GM23338 (cell line): ENCODE results near the gene RALGPS1. TPM values are rescaled to one million over a fixed set of nuclear protein-coding genes. Genes with fewer than 3 reads are reported as not detected.

Experiments used
- polyA plus RNA-seq: library from polyadenylated mRNA; unstranded; fragments of >200 nt; fragmentation: Nextera tagmentation; extraction: Ambion mirVana; gene quantifications from 2 replicates; pipeline ENCODE4 v1.2.1, GENCODE V29; 2016
- total RNA-seq: library from RNA; depleted of rRNA; stranded (reverse); fragments of >200 nt; shearing (Covaris generic); gene quantifications from 2 replicates; pipeline ENCODE4 v1.2.3, GENCODE V29; 2014; rRNA removed

The RALGPS1 gene
- total and polyA plus RNA-seq, 2 experiments from 2014 or later, result 18.2 to 57.1 TPM

Other genes with a start within 250 kb of the RALGPS1 start
- 11.8 and 12.7 TPM in 2 replicates for gene ZBTB43, start 109.7 kb upstream of the RALGPS1 start, total RNA-seq
- 8.8 and 9.7 TPM in 2 replicates for gene ZBTB43, start 109.7 kb upstream of the RALGPS1 start, polyA plus RNA-seq
- 21.9 and 23.7 TPM in 2 replicates for gene ZBTB34, start 54.1 kb upstream of the RALGPS1 start, total RNA-seq
- gene ZBTB34, start 54.1 kb upstream of the RALGPS1 start, polyA plus RNA-seq, result 5.5 and 6.4 TPM in 2 replicates
- 5.2 and 7.1 TPM in 2 replicates for gene ANGPTL2, start 207.9 kb downstream of the RALGPS1 start, total RNA-seq
- gene ANGPTL2, start 207.9 kb downstream of the RALGPS1 start, polyA plus RNA-seq, result 2.9 and 3.1 TPM in 2 replicates